ENCODE data around the gene RASD2.

DNA sequence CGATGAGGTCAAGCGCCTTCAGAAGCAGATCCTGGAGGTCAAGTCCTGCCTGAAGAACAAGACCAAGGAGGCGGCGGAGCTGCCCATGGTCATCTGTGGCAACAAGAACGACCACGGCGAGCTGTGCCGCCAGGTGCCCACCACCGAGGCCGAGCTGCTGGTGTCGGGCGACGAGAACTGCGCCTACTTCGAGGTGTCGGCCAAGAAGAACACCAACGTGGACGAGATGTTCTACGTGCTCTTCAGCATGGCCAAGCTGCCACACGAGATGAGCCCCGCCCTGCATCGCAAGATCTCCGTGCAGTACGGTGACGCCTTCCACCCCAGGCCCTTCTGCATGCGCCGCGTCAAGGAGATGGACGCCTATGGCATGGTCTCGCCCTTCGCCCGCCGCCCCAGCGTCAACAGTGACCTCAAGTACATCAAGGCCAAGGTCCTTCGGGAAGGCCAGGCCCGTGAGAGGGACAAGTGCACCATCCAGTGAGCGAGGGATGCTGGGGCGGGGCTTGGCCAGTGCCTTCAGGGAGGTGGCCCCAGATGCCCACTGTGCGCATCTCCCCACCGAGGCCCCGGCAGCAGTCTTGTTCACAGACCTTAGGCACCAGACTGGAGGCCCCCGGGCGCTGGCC is 11.0 kb downstream of the RASD2 start:
- TF ChIP-seq, protein P1, sequence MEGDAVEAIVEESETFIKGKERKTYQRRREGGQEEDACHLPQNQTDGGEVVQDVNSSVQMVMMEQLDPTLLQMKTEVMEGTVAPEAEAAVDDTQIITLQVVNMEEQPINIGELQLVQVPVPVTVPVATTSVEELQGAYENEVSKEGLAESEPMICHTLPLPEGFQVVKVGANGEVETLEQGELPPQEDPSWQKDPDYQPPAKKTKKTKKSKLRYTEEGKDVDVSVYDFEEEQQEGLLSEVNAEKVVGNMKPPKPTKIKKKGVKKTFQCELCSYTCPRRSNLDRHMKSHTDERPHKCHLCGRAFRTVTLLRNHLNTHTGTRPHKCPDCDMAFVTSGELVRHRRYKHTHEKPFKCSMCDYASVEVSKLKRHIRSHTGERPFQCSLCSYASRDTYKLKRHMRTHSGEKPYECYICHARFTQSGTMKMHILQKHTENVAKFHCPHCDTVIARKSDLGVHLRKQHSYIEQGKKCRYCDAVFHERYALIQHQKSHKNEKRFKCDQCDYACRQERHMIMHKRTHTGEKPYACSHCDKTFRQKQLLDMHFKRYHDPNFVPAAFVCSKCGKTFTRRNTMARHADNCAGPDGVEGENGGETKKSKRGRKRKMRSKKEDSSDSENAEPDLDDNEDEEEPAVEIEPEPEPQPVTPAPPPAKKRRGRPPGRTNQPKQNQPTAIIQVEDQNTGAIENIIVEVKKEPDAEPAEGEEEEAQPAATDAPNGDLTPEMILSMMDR (IDR thresholded peaks at IDR 0.05): no peak
- TF ChIP-seq POLR2A (IDR thresholded peaks at IDR 0.05): no peak
